HG03571 (cell line): Measurements from ENCODE around the gene TIPARP.

ENCODE experiments used
- ATAC-seq: cut with Tn5 transposase; IDR thresholded peaks from one replicate; pipeline ENCODE4 v1.9.1; 2021; ENCODE audit not compliant: unreplicated experiment

Gene TIPARP

DNA sequence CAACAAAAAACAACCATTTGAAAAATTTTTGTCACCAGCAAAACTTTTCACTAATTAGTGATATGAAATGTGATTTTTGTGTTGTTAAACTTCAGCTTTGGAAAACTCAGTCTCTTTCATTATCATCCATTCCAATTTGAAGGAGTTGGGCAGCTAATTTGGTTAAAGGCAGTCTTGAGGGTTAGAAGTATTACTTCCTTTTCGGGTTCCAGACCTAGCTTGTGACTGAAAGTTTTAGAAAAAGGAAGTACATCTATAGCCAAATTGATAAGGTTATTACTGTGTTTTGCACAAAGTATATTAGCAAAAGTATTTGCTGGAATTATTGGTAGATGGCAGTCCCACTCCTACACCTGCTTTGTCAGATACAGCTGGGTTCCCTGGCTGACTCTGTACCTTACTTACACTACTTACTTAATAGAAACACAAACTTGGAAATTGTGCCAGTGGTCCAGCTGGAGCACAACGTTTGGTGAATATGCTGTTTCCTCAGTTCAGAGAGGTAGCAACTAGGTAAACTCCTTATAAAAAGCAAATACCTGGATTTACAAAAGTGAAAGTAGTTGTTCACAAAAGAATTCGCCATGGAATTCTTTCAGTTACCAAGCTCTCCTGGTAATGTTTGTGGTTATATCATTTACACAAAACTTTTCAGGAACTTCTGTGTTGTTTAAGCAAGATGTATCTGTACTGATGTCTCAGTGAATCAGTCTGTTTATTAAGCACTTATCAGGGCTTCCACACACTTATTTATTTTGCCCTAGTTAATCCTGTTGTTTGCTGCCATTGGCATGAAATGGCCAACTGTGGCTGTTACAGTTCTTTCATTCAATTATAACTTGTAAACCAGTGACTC lies 31.6 kb downstream of the TIPARP start:
- ATAC-seq, result peak; percentile 72

DNA sequence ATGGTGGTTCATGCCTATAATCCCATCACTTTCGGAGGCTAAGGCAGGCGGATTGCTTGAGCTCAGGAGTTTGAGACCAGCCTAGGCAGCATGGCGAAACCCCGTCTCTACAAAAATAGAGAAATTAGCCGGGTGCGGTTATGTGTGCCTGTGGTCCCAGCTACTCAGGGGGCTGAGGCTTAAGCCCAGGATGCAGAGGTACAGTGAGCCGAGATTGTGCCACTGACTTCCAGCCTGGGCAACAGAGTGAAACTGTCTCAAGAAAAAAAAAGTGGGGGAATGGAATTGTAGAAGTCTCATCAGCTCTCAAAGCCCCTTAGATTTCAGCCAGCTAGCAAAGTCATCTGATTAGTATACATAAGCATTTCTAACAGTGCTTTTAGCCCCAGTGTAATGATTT lies 33.2 kb downstream of the TIPARP start:
- ATAC-seq, result no peak

DNA sequence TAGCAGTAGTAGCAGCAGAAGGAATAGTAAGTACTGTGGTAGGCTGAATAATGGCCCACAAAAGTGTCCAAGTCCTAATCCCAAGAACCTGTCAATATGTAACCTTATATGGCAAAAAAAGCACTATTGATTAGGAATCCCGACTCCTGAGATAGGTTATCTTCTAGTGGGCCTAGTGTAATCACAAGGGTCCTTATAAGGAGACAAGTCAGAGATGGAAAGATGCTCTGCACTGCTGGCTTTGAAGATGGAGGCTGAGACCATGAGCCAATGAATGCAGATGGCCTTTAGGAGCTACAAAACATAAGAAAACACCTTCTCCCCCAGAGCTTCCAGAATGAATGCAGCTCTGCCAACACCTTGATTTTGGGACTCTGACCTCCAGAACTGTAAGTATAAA lies 36.0 kb downstream of the TIPARP start:
- no peak for ATAC-seq

DNA sequence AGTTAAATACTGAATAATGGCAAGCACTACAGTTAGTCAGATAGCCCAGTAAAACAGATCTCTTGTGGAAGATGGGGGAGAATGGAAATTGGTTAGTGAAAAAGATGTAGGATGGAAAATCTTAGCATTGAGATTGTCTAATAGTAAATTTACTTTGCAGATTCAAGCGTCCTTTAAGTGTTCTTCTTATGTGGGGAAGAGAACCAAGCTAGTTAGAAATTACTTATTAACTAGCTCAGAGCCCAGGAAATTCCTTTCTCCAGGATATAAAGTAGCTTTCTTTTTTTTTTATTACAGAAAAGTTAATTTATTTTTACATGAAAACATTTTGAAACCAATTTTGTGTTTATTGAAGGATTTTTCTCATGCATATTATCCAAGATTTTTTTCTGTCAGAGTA lies 36.7 kb downstream of the TIPARP start:
- no peak for ATAC-seq

DNA sequence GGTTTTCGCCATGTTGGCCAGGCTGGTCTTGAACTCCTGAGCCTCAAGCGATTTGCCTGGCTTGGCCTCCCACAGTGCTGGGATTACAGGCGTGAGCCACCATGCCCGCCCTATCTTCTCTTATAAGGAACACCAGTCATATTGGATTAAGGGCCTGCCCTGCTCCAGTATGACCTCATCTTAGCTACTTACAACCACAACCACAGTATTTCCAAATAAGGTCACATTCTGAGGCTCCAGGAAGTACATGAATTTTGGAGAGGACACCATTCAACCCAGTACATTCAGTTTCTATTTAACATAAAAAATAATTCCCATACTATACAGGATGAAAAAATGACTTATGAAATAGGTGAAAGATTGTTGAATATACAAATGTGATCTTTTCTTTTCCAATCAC lies 37.6 kb downstream of the TIPARP start:
- peak; percentile 57 for ATAC-seq

DNA sequence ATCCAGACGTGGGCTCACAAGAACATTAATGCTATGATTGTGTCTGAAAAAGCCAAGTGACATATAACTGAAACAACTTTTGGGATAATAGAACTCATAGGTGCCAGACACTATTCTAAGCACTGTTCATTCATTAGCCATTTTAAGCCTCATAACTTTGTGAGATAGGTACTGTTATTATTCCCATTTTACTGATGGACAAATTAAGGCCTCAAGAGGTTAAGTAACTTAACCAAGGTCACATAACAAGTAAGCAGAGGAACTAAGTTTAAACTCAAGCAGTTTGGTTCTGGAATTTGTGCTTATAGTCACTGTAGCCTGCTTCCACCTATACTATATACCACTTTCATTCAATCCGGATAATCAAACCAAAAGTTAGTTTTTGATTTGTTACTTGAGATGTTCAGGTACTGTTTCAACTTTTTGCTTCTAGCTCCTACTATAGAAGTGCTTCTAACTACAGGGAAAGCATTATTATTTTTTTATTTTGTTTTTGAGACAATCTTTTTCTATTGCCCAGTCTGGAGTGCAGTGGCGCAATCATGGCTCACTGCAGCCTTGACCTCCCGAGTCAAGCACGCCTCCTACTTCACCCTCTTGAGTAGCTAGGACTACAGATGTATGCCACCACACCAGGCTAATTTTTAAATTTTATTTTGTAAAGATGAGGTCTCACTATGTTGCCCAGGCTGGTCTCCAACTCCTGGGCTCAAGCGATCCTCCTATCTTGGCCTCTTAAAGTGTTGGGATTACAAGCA lies 41.9 kb downstream of the TIPARP start:
- ATAC-seq, result no peak

DNA sequence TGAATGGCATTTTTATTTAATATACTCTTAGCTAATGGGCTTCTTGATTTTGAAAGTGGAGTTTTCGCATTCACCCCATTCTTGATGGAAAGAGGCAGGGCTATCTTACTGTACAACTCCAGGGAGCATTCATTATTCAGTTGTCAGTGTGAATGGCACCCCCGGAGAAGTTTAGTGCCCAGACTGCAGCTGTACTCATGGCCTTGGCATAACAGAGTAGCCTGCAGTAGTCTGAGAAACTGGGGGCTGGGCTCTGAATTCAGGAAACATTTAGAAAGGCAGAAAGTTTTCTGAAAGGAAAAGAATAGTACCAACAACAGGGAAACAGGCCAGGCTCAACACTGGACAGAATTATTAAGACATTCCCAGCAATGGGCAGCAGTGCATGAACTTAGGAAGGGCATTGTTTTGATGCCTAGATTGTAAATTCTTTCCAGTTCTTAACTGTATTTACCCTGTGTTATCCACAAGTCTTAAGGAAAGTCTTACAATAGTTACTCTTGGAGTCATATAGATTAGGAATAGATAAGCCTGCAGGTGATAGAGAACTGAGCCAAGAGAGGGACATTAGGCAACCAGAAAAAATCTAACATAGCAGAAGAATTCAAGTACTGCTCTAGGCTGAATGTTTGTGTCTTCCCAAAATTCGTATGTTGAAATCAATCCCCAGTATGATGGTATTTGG lies 44.4 kb downstream of the TIPARP start:
- ATAC-seq, result no peak

DNA sequence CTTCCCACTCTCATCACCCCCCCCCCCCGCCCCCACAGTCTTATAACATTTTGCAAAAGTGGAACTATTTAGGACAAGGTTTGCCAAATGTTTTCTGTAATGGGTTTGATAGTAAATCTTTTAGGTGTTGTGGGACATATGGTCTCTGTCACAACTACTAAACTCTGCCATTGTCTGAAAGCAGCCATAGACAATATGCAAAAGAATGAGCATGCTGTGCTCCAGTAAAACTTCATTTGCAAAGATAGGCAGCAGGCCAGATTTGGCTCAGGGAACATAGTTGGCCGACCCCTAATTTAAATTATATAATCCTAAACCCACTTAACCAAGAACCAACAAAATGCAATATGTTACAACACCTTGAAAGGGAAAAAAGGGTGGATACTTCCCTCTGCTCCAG lies 46.4 kb downstream of the TIPARP start:
- no peak for ATAC-seq

DNA sequence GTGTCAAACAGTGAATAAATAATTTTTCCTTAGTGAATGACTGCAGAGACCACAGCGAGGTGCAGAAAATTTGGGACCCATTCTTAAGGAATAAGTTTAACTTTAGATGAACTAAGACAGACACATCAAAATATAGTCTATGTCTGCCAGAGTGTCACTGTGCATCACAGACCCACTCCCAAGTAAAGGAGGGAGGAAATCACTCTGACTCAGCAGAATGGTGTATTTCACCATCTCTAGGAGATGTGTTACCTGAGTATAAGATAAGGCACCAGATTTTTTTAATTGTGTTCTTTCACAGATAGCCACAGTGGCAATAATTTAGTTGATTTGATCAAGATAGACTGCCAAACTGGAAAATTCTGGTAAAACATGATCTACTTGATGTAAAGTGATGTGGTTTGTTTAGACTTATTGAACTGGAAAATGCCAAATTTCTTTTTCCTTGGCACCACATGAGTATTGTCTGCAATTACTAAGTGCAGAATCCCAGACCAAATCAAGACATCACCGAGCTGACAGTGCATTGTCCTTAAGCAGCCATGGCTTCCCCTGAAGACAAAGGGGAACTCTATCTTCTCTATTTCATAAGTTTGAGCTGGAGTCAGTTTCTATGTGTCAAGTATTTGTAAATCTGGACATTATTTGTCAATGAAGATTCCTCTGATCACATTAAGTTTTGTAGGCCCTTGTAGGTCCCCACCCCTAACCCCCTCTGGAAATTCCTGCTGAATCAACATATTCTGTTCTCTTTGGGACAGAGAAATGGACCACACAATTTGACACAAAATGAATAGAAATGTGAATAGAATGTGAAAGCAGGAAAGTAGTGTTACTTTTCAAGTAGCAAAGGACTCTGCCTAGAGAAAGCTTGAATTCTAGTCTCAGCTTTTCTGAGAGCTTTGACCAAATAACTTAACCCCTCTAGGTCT lies 47.6 kb downstream of the TIPARP start:
- no peak for ATAC-seq

DNA sequence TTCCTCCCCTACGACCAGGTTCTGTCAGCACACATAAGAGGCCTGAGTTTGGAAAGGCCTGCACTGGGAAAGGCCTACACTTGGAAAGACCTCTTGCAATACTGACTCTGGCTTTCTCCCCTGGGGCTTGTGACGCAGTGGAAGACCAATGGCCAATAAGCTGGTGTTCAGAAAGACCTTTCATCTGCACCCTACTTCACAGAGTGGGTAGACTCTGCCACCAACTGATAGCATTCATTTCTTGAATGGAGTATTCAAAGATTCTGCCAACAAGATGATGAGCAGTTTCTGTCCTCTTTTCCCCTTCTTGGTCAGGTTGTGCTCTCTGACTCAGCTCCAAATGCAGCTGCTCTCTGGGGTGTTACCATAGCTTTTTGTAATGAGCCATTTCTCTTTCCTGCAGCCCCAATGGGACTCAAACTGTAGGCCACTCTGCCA lies 48.8 kb downstream of the TIPARP start:
- no peak for ATAC-seq

DNA sequence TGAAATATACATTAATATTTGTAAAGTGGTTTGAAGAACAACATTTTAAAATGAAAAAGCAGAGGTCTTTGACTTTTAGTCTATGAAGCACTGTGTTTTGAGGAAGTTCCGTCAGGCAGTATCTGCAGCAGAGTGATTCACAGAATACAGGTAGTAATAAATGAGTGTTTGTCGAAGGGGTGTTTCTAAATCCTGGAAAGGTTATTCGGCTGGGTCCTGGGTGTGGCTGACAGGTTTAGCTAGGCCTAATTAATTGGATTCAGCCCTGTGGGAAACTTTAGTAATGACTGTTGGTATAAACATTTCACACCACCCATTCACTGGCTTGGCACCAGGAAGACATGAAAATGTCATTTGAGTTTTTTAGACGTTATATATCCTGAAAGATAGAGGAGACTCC lies 51.3 kb downstream of the TIPARP start:
- no peak for ATAC-seq

DNA sequence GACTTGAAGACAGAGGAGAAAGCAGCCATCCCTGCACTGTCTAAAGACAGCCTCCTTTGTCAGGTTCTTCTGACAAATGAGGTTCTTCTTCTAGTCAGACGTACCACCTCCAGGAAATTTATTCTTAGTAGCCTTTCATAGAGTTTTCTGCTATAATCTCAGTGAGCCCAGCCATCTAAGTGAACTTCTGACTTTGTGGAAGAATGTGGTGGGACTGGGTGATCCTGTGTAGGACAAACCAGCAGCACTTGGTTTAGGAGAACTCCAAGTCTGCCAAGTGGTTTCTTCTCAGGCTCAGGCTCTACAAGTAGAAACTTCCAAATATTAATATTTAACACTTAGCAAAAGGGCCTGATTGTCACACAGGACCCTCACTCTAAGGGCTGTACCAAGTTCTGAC lies 52.1 kb downstream of the TIPARP start:
- no peak for ATAC-seq

DNA sequence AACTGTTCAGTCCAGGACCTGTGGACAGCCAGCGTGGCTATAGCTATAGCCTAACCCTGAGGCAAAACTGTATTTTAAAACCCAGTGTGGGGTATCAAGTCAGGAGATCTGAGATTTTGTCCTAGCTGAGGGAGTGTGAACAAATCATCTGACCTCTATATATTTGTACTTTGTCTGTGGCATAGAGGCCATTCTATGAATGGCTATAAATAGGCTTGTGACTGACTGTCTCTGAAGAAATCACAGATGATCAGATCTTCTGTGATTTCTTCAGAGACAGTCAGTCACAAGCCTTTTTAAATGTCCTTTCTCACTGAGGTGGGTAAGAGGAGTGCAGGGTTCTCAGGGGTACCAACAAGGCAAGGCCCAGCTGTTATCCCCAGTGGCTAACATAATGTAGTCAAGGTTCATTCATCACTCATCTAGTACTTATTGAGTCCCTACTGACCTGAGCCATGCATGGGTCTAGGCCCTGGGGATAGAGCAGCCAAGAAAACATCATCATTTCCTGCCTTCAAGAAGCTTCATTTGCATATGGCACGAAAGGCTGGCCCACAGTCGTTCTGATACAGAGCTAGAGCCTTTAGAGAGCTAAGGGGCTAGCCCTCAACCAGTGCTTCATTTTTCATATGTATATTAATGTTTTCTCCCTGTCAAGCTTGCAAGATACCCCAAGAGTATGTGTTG lies 53.3 kb downstream of the TIPARP start:
- peak; percentile 79 for ATAC-seq

DNA sequence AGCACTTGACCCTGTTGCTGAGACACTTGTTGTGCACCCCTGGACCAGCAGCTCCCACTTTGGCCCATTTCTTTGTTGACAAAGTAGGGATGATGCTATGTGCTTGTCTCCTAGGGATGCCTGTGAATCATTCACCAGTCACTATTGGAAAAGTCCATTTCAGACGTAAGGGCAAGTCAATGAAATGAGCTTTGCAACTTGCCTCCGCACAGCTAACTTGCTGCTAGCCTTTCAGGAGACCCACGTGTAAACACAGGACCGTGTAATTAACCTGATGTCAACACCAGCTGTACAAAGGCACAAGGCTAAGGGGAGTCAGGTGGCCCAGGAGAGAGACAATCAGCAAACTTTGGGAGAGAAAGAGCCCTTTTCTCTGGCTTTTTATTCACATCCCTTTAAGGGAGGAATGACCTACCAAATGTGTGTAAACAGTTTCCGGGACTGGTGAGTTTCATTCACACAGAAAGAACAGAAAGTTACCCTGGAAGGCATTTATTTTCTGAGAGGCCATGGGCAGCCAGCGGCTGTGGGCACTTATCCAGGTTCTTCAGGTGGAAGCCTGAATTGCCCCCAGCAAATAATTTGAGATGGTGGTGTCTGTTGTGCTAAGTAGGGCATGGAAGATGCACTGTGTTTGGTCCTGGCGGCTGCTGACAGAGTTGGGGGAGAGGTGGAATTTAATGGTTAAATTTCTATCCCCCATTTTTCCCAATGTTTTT lies 54.0 kb downstream of the TIPARP start:
- no peak for ATAC-seq

DNA sequence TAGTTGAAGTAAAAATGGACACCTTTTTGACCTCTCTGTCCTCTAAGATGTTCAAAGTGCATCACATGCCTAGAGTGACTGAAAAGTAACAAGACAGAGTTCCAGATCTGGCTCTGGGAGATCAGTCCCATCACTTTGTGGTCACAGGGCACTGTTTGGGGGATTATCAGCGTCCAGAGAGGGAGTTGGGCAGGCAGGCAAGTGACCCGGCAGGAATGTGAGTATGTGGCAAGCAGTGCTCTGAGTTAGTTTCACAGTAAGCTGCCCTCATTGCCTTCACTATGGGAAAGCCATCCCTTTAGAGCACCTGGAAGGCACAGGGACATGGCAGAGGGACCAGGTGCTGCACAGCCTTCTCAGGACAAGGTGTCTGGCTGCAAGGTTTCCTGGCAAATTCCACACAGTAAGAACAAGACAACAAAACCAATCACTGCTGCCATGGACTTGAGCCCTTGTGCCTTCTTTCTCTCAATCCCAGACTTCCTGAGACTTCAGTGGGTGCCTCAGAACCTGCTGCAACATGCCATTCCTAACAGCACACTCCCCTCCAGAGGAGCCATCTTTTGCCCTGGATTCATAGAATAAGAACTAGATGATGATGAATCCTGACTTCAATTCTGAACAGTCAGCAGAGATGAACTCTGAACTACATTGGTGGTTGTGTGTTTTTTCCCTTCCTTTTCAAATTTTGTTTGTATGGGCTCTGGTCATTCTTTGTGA lies 55.2 kb downstream of the TIPARP start:
- no peak for ATAC-seq

DNA sequence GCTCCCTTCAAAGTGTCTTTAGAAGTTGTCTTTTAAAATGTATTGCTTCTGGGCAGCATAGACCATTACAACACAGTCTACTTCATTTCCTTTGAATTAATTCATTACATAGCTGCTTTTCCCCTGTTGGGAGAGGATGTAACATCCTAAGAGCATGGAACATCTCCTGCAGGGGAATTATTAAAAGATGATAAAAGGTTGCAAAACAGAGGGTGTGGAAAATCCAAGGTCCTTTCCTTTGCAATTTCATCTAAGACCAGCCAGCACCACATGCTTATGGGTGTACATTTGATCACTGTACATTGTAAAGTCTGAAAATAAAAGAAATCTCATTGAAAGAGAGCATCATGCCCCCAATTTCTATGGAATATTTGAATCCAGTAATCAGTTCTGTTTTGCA lies 57.4 kb downstream of the TIPARP start:
- no peak for ATAC-seq

DNA sequence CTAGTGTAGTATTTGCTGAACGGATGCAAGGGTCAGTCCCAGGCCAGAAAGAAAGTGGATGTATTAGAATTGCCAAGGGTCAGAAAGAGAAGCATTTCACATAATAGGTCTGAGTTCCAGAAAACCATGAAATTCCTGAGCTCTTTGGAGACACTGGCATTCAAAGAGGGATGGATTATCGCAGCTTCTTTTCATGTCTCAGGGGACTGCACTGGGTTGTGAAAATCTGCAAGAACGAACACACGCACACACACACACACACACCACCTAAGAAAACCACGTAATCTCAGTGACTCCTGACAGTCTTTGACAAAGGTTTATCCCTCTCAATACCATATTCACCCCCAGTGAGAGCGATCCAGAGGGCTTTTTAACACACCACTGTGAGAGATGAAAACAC lies 57.9 kb downstream of the TIPARP start:
- ATAC-seq, result no peak

DNA sequence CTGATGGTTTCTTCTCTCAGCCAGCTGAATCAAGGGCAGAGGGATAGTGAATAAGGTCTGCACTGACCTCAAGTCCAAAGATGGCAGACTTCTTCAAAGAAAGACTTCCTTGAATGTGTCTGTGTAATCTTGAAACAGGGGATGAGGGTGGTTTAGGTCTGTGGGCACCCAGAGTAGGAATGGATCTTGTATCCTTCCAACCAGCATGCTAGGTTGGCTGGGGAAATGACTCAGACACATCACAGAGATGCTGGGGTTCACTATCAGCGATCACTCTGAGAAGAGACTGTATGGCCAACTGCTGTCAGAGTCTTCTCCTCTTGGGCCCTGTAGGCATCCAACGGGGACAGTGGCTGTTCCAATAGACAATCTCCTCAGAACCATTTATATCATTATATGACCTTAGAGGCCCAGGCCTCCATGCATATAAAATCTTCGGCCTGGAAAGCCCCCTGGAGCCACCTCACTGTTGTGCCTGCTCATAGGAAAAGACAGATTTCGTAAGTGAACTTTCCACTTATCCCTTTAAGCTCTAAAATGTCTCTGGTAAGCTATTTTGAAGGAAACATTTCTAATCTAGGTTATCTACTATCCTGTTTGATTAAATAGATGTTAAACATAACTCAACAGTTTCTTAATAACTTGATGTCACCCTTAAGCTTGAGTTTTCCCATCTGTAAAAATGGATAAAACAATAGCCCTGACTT lies 58.5 kb downstream of the TIPARP start:
- no peak for ATAC-seq
